ENCODE data around the gene LAMC1. TPM values are rescaled to one million over a fixed set of nuclear protein-coding genes. Genes with fewer than 3 reads are reported as not detected.

LAMC1 gene
- total and polyA plus RNA-seq, 10 of the 15 experiments (the other 5 are each of a cell fraction or from before 2014, with no cell fraction given) = 4.6 to 51.4 (median 25.6) TPM

DNA sequence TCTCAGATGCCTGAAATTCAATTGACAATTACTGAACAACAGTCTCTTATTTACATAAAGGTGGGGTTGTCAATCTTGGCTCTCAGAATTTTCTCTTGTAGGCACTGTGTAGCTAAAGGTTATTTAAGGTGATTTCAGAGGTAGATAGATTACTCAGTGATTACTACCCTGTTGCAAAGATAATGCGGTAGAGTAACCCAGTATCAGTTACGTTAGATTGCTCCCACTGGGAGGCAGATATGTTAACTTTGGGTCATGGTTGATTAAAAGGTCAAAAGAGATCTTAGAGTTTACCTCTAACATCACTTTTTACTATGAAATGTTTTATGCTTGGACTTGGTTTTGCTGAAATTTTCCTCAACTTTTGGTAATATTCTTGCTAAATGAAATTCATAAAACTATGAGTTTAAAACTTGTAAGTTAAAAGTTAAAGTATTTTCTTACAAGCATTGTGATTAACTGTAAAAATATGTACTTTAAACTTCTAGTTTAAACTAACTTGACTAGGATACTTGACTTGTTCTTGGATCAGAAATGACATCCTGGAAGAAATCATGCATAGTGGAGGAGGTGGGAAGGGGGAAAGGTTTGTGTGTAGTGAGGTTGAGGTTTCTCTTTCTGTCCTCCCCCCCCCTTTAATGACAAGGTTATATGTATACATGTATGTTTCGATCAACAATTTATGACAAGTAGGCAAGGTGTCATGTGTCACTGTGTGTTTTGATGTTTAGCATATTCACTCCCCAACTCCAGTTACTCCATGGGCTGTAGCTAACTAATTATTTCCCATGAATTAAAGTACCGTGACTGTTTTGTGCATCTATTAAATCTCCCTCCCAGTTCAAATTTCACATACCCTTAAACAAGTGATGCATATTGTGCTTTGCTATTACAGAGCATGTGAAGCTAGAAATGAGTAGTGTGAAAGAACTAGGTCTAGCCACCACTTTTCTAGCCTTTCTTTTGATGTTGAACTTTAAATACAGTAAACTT, 2.9 kb downstream of the LAMC1 start:
- intact Hi-C loops (cut with micrococcal nuclease; ENCODE audit: unreplicated experiment) = loop anchor here (2.0 to 10.0 kb wide), 5 partner anchors 23 to 449 kb away; partner anchors contain the start of gene SMG7
- 8% methylated on average over 4 of the region's 4 CpGs for WGBS (ENCODE audit: insufficient coverage, insufficient replicate concordance, low lambda C conversion rate, missing lambda C conversion rate)
- TF ChIP-seq, protein P1, sequence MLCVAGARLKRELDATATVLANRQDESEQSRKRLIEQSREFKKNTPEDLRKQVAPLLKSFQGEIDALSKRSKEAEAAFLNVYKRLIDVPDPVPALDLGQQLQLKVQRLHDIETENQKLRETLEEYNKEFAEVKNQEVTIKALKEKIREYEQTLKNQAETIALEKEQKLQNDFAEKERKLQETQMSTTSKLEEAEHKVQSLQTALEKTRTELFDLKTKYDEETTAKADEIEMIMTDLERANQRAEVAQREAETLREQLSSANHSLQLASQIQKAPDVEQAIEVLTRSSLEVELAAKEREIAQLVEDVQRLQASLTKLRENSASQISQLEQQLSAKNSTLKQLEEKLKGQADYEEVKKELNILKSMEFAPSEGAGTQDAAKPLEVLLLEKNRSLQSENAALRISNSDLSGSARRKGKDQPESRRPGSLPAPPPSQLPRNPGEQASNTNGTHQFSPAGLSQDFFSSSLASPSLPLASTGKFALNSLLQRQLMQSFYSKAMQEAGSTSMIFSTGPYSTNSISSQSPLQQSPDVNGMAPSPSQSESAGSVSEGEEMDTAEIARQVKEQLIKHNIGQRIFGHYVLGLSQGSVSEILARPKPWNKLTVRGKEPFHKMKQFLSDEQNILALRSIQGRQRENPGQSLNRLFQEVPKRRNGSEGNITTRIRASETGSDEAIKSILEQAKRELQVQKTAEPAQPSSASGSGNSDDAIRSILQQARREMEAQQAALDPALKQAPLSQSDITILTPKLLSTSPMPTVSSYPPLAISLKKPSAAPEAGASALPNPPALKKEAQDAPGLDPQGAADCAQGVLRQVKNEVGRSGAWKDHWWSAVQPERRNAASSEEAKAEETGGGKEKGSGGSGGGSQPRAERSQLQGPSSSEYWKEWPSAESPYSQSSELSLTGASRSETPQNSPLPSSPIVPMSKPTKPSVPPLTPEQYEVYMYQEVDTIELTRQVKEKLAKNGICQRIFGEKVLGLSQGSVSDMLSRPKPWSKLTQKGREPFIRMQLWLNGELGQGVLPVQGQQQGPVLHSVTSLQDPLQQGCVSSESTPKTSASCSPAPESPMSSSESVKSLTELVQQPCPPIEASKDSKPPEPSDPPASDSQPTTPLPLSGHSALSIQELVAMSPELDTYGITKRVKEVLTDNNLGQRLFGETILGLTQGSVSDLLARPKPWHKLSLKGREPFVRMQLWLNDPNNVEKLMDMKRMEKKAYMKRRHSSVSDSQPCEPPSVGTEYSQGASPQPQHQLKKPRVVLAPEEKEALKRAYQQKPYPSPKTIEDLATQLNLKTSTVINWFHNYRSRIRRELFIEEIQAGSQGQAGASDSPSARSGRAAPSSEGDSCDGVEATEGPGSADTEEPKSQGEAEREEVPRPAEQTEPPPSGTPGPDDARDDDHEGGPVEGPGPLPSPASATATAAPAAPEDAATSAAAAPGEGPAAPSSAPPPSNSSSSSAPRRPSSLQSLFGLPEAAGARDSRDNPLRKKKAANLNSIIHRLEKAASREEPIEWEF (IDR thresholded peaks at IDR 0.05; ENCODE audit: insufficient replicate concordance, low read depth, low read length) = peak; percentile 21
- no peak; a peak in 2 of 4 replicates for TF ChIP-seq IKZF2 (IDR thresholded peaks at IDR 0.05)
- TF ChIP-seq ZBTB4 (CRISPR knock-in tag; IDR thresholded peaks at IDR 0.05) = no peak
- TF ChIP-seq ZNF592 (IDR thresholded peaks at IDR 0.05) = 0 out of 2 replicates have a peak, but pooled peaks have one; percentile 43

More for the DNA sequence above, 2.9 kb downstream of the LAMC1 start:
- POLR2A ChIA-PET = interaction anchor here (1.7 to 2.2 kb wide), 2 partner anchors 45 to 63 kb away, joined by 5 to 7 read pairs; no protein-coding TSS in a partner anchor
- H3K9ac ChIP-seq (ENCODE audit: control insufficient read depth, insufficient read depth, low read length) = no peak overlapping the region; the same call in 1 of the 2 replicates
- SMC1A ChIA-PET (ENCODE audit: uncharacterized antibody, unreplicated experiment) = interaction anchor here (0.7 to 5.9 kb wide), 15 partner anchors 9 to 83 kb away, joined by 3 to 92 read pairs (median 5); no protein-coding TSS in a partner anchor
- RAD21 ChIA-PET (ENCODE audit: unreplicated experiment) = interaction anchor here (0.6 to 5.9 kb wide), 14 partner anchors 8 to 252 kb away, joined by 3 to 104 read pairs (median 5); no protein-coding TSS in a partner anchor
- no peaks in the 10 kb centered on the region for H3K9me3 ChIP-seq (replicated peaks; ENCODE audit: control insufficient read depth, insufficient read depth, low read length)
- FAIRE-seq = peak; percentile 27
- no TSS peak for BruUV-seq (replicated peaks)
- peak; percentile 57 for ATAC-seq
- peak overlapping the region; percentile 5; the same call in 1 of the 2 replicates for H3K27ac ChIP-seq (ENCODE audit: control insufficient read depth, insufficient read depth)
- peak overlapping the region; percentile 74 for H3K4me3 ChIP-seq
- no peak overlapping the region for H2AFZ ChIP-seq (ENCODE audit: control insufficient read depth, low read depth, low read length)
- H3K36me3 ChIP-seq (ENCODE audit: control insufficient read depth in 2 of 2, insufficient read depth in 2 of 2, low read length in 1 of 2) = no peaks in the 10 kb centered on the region
- in situ Hi-C loops (cut with MboI) = no loop called here
- H3K4me1 ChIP-seq (ENCODE audit: control insufficient read depth, insufficient read depth, low read length) = peaks cover 30% of the 10 kb centered on the region
- no peaks in the 10 kb centered on the region for H3K27me3 ChIP-seq (replicated peaks in 1 of 2; ENCODE audit: control insufficient read depth in 2 of 2, insufficient read depth in 2 of 2, low read length in 1 of 2)
- H3K79me2 ChIP-seq (ENCODE audit: control insufficient read depth, insufficient read depth, low read length) = peaks cover 49% of the 10 kb centered on the region
- CTCF ChIA-PET = interaction anchor here (1.0 to 6.0 kb wide), 10 partner anchors 8 to 437 kb away, joined by 3 to 58 read pairs (median 4); partner anchors contain the start of gene RNASEL
- DNase-seq (ENCODE audit: low read depth, low spot score) = peak; percentile 51
- H3K4me2 ChIP-seq (ENCODE audit: control insufficient read depth, insufficient read depth) = peak overlapping the region; percentile 92
- H4K20me1 ChIP-seq (ENCODE audit: control insufficient read depth, insufficient read depth) = no peaks in the 10 kb centered on the region
